ENCODE results near the gene HSPA1B.

DNA sequence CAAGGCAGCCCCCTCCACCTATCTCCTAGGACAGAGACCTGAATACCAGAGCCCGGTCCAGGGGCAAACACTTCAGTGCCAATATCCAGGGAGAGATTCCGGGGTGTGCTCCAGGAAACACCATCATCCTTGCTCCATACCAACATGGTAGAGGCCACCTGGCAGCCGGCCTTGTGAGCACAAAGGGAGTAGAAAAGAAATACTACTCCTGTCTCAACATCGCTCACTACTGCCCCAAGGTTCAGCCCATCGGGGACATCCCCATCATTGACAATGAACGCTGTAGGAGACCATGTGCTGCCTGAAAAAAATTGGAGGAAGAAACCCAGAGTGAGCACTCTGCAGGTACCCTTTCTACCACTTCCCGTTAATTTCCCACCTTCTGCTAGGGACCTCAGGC is 33.6 kb downstream of the HSPA1B start:
- TF ChIP-seq GATA1 (IDR thresholded peaks at IDR 0.05; ENCODE audit: low read depth, low read length) (no peak), POLR2A (IDR thresholded peaks at IDR 0.05; ENCODE audit: low read length) (no peak)
